SK-N-SH treated with all-trans-retinoic acid at 6 μM for 48 hours (cell line): ENCODE measurements around the gene PSAPL1.
A peak's percentile ranks its signal among the peaks of the same experiment; 100 is the strongest.

Experiments used
- ATAC-seq: fragments of 200-7000 bp; cut with Tn5 transposase; 3 replicates; pipeline ENCODE4 v1.9.1; 2020; ENCODE audit warnings: mild to moderate bottlenecking, moderate library complexity
- ARNTL ChIP-seq: fragments of 450-650 bp; formaldehyde crosslinking; IDR thresholded peaks from 2 replicates; pipeline ENCODE4 v1.5.0; 2020; ENCODE audit warnings: low read depth, mild to moderate bottlenecking, moderate library complexity, borderline replicate concordance
- BACH2 ChIP-seq: fragments of 250-450 bp; sonication (Bioruptor Pico); IDR thresholded peaks from 2 replicates; pipeline ENCODE4 v1.9.0; 2021; ENCODE audit warnings: mild to moderate bottlenecking, borderline replicate concordance
- CSDC2 ChIP-seq: fragments of 250-450 bp; sonication (Bioruptor Pico); IDR thresholded peaks from 2 replicates; pipeline ENCODE4 v1.5.0; 2020; ENCODE audit warnings: mild to moderate bottlenecking, moderate library complexity
- ESRRG ChIP-seq: fragments of 250-450 bp; sonication (Bioruptor Pico); IDR thresholded peaks from 2 replicates; pipeline ENCODE4 v1.6.1; 2021; ENCODE audit warnings: mild to moderate bottlenecking
- GLIS3 ChIP-seq: fragments of 250-450 bp; sonication (Bioruptor Pico); IDR thresholded peaks from 2 replicates; pipeline ENCODE4 v1.5.0; 2020; ENCODE audit warnings: mild to moderate bottlenecking, moderate library complexity
- ISL1 ChIP-seq: fragments of 250-450 bp; sonication (Bioruptor Pico); IDR thresholded peaks from 2 replicates; pipeline ENCODE4 v2.1.2; 2022; ENCODE audit warnings: mild to moderate bottlenecking, moderate library complexity
- OSR1 ChIP-seq: fragments of 250-450 bp; sonication (Bioruptor Pico); IDR thresholded peaks from 2 replicates; pipeline ENCODE4 v1.8.0; 2022; ENCODE audit warnings: moderate library complexity, mild to moderate bottlenecking, inconsistent platforms
- RARB ChIP-seq: fragments of 250-450 bp; sonication (Bioruptor Pico); IDR thresholded peaks from 2 replicates; pipeline ENCODE4 v1.8.0; 2021; ENCODE audit warnings: mild to moderate bottlenecking, moderate library complexity
- SNAI2 ChIP-seq: fragments of 250-450 bp; sonication (Bioruptor Pico); IDR thresholded peaks from 2 replicates; pipeline ENCODE4 v1.5.0; 2020; ENCODE audit warnings: mild to moderate bottlenecking, moderate library complexity
- TCF4 ChIP-seq: fragments of 250-450 bp; sonication (Bioruptor Pico); IDR thresholded peaks from 2 replicates; pipeline ENCODE4 v1.8.0; 2021; ENCODE audit warnings: mild to moderate bottlenecking, moderate library complexity, borderline replicate concordance
- ZC3H10 ChIP-seq: fragments of 250-450 bp; sonication (Bioruptor Pico); IDR thresholded peaks from 2 replicates; pipeline ENCODE4 v1.5.1; 2021; ENCODE audit warnings: mild to moderate bottlenecking, moderate library complexity
- ZFP3 ChIP-seq: fragments of 250-450 bp; sonication (Bioruptor Pico); IDR thresholded peaks from 2 replicates; pipeline ENCODE4 v1.5.0; 2020; ENCODE audit warnings: mild to moderate bottlenecking, moderate library complexity
- ZFP30 ChIP-seq: fragments of 450-650 bp; formaldehyde crosslinking; IDR thresholded peaks from 2 replicates; pipeline ENCODE4 v1.5.0; 2022; ENCODE audit warnings: mild to moderate bottlenecking, moderate library complexity
- ZNF565 ChIP-seq: fragments of 450-650 bp; formaldehyde crosslinking; conservative IDR thresholded peaks from 2 replicates; pipeline ENCODE4 v1.5.0; 2020; ENCODE audit warnings: low read depth, mild to moderate bottlenecking, moderate library complexity
- ZNF70 ChIP-seq: fragments of 450-650 bp; formaldehyde crosslinking; IDR thresholded peaks from 2 replicates; pipeline ENCODE4 v1.5.0; 2020; ENCODE audit warnings: mild to moderate bottlenecking, moderate library complexity
- ZNF8 ChIP-seq: fragments of 450-650 bp; formaldehyde crosslinking; IDR thresholded peaks from 2 replicates; pipeline ENCODE4 v1.5.0; 2020; ENCODE audit warnings: mild to moderate bottlenecking, moderate library complexity
- TF ChIP-seq, protein P1 (sequence below): fragments of 250-450 bp; sonication (Bioruptor Pico); IDR thresholded peaks from 2 replicates; pipeline ENCODE4 v1.8.0; 2020; ENCODE audit warnings: mild to moderate bottlenecking, moderate library complexity, borderline replicate concordance
- TF ChIP-seq, protein P2 (sequence below): fragments of 250-450 bp; sonication (Bioruptor Pico); IDR thresholded peaks from 2 replicates; pipeline ENCODE4 v1.5.1; 2020; ENCODE audit warnings: low read depth, mild to moderate bottlenecking, moderate library complexity
- TF ChIP-seq, protein P3 (sequence below): fragments of 250-450 bp; sonication (Bioruptor Pico); IDR thresholded peaks from 2 replicates; pipeline ENCODE4 v1.8.0; 2021; ENCODE audit warnings: low read depth, mild to moderate bottlenecking, moderate library complexity, borderline replicate concordance
- TF ChIP-seq, protein P4 (sequence below): fragments of 250-450 bp; sonication (Bioruptor Pico); IDR thresholded peaks from 2 replicates; pipeline ENCODE4 v1.5.1; 2021; ENCODE audit warnings: mild to moderate bottlenecking, moderate library complexity

The PSAPL1 gene

DNA sequence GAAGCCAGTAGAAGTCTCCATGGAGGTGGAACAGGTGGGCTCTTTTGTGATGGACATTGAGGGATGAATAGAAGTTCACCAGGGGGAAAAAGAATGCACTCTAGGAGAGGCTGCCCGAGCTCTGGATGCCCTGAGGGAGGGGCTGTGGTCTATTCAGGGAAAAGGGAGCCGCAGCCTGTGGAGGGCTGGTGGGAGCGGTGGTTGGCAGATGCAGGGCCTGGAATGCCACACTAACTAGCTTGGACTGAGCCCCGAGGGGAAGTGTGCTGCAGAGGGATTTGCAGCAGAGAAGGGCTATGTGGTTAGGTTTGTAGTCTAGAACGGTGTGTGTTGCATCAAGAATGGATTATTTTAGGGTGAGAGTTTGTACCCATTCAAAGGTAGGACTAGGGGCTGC, 29.5 kb upstream of the PSAPL1 start:
- ATAC-seq, result no peak
- TF ChIP-seq ESRRG (CRISPR knock-in tag), result no peak
- TF ChIP-seq RARB (CRISPR knock-in tag), result no peak
- no peak for TF ChIP-seq ZFP30 (CRISPR knock-in tag)
- peak; percentile 79; the same call in 1 of the 2 replicates for TF ChIP-seq ZFP3

DNA sequence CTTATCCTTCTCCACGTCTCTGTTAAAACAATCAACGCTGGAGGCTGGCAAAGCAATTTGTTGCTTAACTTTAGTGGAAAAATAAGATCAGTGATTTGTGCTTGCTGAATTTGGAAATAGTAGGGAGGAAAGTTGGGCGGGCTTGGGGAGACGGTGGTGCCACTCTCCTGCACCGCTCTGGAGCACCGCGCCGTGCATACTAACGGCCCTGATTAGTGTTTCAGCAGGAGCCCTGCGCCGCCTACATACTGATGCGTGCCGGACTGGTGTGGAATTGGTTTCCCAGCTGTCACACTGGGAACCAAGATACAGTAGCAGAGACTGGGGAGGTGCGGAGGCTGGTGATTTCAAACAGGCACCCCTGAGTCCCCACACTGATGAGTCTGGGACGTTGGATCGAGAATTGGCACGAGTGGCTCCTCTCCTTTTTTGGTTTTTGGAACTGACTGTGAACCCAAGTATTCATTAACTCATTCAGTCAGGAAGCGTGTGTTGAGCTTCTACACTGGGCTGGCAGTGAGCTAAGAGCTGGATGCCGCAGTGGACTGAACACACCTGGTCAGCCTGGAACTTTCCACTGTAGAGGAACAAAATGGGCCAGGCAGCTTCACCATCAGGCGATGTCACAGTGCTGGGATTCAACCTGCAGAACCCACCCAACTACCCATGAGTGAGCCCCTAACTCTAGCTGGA, 29.0 kb upstream of the PSAPL1 start:
- no peak for TF ChIP-seq ZC3H10 (CRISPR knock-in tag)
- TF ChIP-seq ZNF565 (CRISPR knock-in tag), result no peak
- no peak for TF ChIP-seq BACH2
- ATAC-seq, result no peak

DNA sequence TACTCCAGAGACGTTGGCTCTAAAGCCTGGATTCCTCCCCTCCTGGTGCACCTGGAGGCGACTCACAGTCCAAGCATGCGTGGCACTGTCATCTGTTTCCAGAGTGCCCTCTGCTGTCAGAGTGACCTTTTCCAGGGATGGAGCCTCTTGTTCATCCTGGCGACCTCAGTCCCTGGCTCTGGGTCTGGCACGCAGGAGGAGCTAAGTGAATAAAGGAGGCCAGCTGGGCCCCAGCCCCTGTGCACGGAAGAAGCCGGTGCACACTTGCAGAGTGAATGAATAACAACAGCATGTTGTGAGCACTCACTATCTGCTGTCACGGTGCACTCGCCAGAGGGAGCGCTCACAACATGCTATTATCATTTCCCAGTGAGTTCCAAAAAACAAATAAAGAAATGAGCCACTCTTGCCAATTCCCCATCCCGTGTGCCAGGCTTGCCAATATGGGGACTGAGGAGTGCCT, 27.8 kb upstream of the PSAPL1 start:
- TF ChIP-seq ARNTL (CRISPR knock-in tag), result no peak
- TF ChIP-seq, all 23 proteins: peak for 0

DNA sequence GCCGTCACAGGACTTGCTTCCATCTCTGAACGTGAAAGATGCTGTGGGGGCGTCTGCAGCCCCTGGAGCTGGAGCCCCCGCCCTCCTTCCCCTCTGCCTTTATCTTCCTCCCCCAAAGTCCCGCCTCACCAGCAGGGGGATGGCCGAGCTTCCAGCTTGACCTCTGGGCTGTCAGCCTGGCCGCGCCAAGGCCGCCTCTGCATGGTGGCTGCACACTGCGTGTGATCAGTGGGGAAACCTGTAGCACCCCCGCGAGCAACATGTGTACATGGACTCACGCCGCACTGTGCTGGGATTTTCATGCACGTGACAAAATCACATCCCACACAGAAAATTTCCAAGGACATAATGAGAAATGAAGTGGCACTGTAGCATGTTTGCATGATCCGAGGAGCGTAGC, 26.5 kb upstream of the PSAPL1 start:
- TF ChIP-seq BACH2, result no peak
- no peak for TF ChIP-seq SNAI2 (CRISPR knock-in tag)
- TF ChIP-seq ARNTL (CRISPR knock-in tag), result no peak
- no peak for TF ChIP-seq OSR1
- no peak for TF ChIP-seq ESRRG (CRISPR knock-in tag)
- TF ChIP-seq, protein P1, sequence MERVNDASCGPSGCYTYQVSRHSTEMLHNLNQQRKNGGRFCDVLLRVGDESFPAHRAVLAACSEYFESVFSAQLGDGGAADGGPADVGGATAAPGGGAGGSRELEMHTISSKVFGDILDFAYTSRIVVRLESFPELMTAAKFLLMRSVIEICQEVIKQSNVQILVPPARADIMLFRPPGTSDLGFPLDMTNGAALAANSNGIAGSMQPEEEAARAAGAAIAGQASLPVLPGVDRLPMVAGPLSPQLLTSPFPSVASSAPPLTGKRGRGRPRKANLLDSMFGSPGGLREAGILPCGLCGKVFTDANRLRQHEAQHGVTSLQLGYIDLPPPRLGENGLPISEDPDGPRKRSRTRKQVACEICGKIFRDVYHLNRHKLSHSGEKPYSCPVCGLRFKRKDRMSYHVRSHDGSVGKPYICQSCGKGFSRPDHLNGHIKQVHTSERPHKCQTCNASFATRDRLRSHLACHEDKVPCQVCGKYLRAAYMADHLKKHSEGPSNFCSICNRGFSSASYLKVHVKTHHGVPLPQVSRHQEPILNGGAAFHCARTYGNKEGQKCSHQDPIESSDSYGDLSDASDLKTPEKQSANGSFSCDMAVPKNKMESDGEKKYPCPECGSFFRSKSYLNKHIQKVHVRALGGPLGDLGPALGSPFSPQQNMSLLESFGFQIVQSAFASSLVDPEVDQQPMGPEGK (CRISPR knock-in tag), result no peak
- no peak for TF ChIP-seq ZFP3
- no peak for TF ChIP-seq ZFP30 (CRISPR knock-in tag)
- TF ChIP-seq, protein P2, sequence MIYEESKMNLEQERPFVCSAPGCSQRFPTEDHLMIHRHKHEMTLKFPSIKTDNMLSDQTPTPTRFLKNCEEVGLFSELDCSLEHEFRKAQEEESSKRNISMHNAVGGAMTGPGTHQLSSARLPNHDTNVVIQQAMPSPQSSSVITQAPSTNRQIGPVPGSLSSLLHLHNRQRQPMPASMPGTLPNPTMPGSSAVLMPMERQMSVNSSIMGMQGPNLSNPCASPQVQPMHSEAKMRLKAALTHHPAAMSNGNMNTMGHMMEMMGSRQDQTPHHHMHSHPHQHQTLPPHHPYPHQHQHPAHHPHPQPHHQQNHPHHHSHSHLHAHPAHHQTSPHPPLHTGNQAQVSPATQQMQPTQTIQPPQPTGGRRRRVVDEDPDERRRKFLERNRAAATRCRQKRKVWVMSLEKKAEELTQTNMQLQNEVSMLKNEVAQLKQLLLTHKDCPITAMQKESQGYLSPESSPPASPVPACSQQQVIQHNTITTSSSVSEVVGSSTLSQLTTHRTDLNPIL, result no peak
- TF ChIP-seq ZC3H10 (CRISPR knock-in tag), result no peak
- no peak for TF ChIP-seq CSDC2 (CRISPR knock-in tag)
- no peak for TF ChIP-seq GLIS3 (CRISPR knock-in tag)
- no peak for TF ChIP-seq ZNF8 (CRISPR knock-in tag)
- TF ChIP-seq, protein P3, sequence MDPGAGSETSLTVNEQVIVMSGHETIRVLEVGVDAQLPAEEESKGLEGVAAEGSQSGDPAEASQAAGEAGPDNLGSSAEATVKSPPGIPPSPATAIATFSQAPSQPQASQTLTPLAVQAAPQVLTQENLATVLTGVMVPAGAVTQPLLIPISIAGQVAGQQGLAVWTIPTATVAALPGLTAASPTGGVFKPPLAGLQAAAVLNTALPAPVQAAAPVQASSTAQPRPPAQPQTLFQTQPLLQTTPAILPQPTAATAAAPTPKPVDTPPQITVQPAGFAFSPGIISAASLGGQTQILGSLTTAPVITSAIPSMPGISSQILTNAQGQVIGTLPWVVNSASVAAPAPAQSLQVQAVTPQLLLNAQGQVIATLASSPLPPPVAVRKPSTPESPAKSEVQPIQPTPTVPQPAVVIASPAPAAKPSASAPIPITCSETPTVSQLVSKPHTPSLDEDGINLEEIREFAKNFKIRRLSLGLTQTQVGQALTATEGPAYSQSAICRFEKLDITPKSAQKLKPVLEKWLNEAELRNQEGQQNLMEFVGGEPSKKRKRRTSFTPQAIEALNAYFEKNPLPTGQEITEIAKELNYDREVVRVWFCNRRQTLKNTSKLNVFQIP (CRISPR knock-in tag), result no peak

More for the DNA sequence above, 27.8 kb upstream of the PSAPL1 start:
- peak; percentile 54 for ATAC-seq

DNA sequence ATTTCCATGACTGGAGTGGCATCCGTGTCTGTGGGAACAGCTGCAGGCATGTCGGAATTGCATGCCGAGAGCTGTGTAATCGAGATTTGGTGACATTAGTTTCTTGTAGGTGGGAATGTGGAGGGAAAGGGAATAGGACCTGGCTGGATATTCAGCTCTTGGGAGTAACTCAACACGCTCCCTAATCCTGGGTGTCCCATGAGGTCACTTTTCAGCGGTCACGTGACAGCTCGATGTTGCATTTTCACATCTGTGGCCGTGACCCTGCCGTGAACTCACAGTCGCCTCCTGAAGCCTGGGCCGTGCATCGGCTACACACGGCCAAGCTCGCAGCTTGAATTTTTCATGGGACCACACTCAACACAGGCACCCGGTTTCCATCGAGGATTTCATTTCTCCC, 25.8 kb upstream of the PSAPL1 start:
- ATAC-seq, result no peak
- TF ChIP-seq ZNF565 (CRISPR knock-in tag) (no peak), ZC3H10 (CRISPR knock-in tag) (no peak), ZNF70 (CRISPR knock-in tag) (no peak), RARB (CRISPR knock-in tag) (no peak), ZFP30 (CRISPR knock-in tag) (no peak), TCF4 (CRISPR knock-in tag) (no peak), ZFP3 (no peak), ISL1 (CRISPR knock-in tag) (no peak), SNAI2 (CRISPR knock-in tag) (no peak), OSR1 (no peak), ESRRG (CRISPR knock-in tag) (no peak), ARNTL (CRISPR knock-in tag) (no peak), ZNF8 (CRISPR knock-in tag) (no peak)
- TF ChIP-seq, protein P3 (CRISPR knock-in tag), result no peak
- TF ChIP-seq, protein P4, sequence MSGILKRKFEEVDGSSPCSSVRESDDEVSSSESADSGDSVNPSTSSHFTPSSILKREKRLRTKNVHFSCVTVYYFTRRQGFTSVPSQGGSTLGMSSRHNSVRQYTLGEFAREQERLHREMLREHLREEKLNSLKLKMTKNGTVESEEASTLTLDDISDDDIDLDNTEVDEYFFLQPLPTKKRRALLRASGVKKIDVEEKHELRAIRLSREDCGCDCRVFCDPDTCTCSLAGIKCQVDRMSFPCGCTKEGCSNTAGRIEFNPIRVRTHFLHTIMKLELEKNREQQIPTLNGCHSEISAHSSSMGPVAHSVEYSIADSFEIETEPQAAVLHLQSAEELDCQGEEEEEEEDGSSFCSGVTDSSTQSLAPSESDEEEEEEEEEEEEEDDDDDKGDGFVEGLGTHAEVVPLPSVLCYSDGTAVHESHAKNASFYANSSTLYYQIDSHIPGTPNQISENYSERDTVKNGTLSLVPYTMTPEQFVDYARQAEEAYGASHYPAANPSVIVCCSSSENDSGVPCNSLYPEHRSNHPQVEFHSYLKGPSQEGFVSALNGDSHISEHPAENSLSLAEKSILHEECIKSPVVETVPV (CRISPR knock-in tag), result no peak

More for the DNA sequence above, 26.5 kb upstream of the PSAPL1 start:
- ATAC-seq, result no peak
